AG10803 (cell line): ENCODE measurements around the gene ALS2CL.

ENCODE experiments used
- DNase-seq: peaks from one replicate; pipeline ENCODE4 v3.0.0; 2010; ENCODE audit warnings: low read depth
- H3K4me3 ChIP-seq: 2 replicates; pipeline ENCODE4 v1.5.1; 2011; ENCODE audit warnings: mild to moderate bottlenecking, low read length, control low read depth
- CTCF ChIP-seq: conservative IDR thresholded peaks from 2 replicates; pipeline ENCODE4 v1.5.1; 2011; ENCODE audit warnings: mild to moderate bottlenecking, low read length, control low read depth, inconsistent platforms

ALS2CL gene

GRCh38 chr3:46693892-46694226 is 380 bp upstream of the ALS2CL start:
- peak overlapping the region; percentile 71 for H3K4me3 ChIP-seq
- TF ChIP-seq CTCF: no peak

GRCh38 chr3:46692566-46692990 is 901 bp downstream of the ALS2CL start:
- peak overlapping the region; percentile 71 for H3K4me3 ChIP-seq
- no peak for TF ChIP-seq CTCF
- DNase-seq: no peak

More at GRCh38 chr3:46693892-46694226, 380 bp upstream of the ALS2CL start:
- DNase-seq: no peak

GRCh38 chr3:46690798-46691197 is 2.7 kb downstream of the ALS2CL start:
- no peak overlapping the region for H3K4me3 ChIP-seq
- no peak for DNase-seq
- no peak for TF ChIP-seq CTCF

GRCh38 chr3:46685446-46685845 is 8.0 kb downstream of the ALS2CL start:
- no peak for DNase-seq
- no peak for TF ChIP-seq CTCF
- H3K4me3 ChIP-seq: no peak overlapping the region

GRCh38 chr3:46684891-46685290 is 8.6 kb downstream of the ALS2CL start:
- DNase-seq: no peak
- H3K4me3 ChIP-seq: no peak overlapping the region
- TF ChIP-seq CTCF: no peak

- DNase-seq: no peak
- H3K4me3 ChIP-seq: no peak overlapping the region
- no peak for TF ChIP-seq CTCF
These were observed 10.5 kb downstream of the ALS2CL start for GRCh38 chr3:46682974-46683373.

- no peak for DNase-seq
- H3K4me3 ChIP-seq: no peak overlapping the region
- no peak for TF ChIP-seq CTCF
These were observed 11.5 kb downstream of the ALS2CL start for GRCh38 chr3:46681856-46682540.
